T-cell (primary cell): Measurements from ENCODE around the gene ATP9B. TPM values are rescaled to one million over a fixed set of nuclear protein-coding genes. Genes with fewer than 3 reads are reported as not detected.
A peak's percentile ranks its signal among the peaks of the same experiment; 100 is the strongest.

Source experiments
- ATAC-seq, 4 experiments: fragments of 200-7000 bp in 3 of 4; fragments of 150-1000 bp in 1 of 4; cut with Tn5 transposase; replicated peaks in 1 of 4; 1 replicate in 3 of 4; 2 replicates in 1 of 4; pipeline ENCODE4 v1.10.0; 2021; ENCODE audit warnings: moderate library complexity in 3 of 4, mild to moderate bottlenecking in 2 of 4, moderate number of reproducible peaks in 1 of 4
- CTCF ChIA-PET, 2 donors: fragments of 300-600 bp; sonication (Branson Sonifier 250); formaldehyde crosslinking; loops; one replicate each; lab custom pipeline; 2022; ENCODE audit warnings: antibody characterized with exemption in 2 of 2; lab: Charles Lee
- POLR2A ChIA-PET, 2 donors: fragments of 300-600 bp; sonication (Branson Sonifier 250); formaldehyde crosslinking; loops; one replicate each; lab custom pipeline; 2022; ENCODE audit warnings: antibody characterized with exemption in 2 of 2; lab: Charles Lee
- DNase-seq, 35 experiments: peaks; one replicate each; pipeline versions ENCODE4 v3.0.0 to v3.0.0-alpha.2; 2013 to 2023
- H3K27ac ChIP-seq: one replicate; pipeline ENCODE4 v1.5.1; 2013; ENCODE audit warnings: low read length
- H3K27me3 ChIP-seq, 2 experiments: replicated peaks in 1 of 2; 1 replicate in 1 of 2; 2 replicates in 1 of 2; pipeline versions ENCODE4 v1.6.1 to v1.7.0; 2013; ENCODE audit warnings: low read length in 1 of 2, mixed read lengths in 1 of 2; ENCODE audit not compliant: control insufficient read depth in 2 of 2, insufficient read depth in 2 of 2; ENCODE audit errors: extremely low read depth in 1 of 2
- H3K36me3 ChIP-seq, 2 donors: 1 replicate in 1 of 2; 2 replicates in 1 of 2; pipeline versions ENCODE4 v1.6.1 to v1.7.0; 2013; ENCODE audit warnings: low read length in 1 of 2; ENCODE audit not compliant: control insufficient read depth in 2 of 2, insufficient read depth in 1 of 2; ENCODE audit errors: extremely low read depth in 1 of 2
- H3K4me1 ChIP-seq, 2 experiments: 1 replicate in 1 of 2; 2 replicates in 1 of 2; pipeline versions ENCODE4 v1.6.1 to v1.7.0; 2013; ENCODE audit warnings: low read length in 2 of 2, mixed read lengths in 1 of 2; ENCODE audit not compliant: insufficient read depth in 2 of 2, control insufficient read depth in 1 of 2; ENCODE audit errors: extremely low read depth in 1 of 2
- H3K4me3 ChIP-seq, 2 donors: 1 replicate in 1 of 2; 2 replicates in 1 of 2; pipeline versions ENCODE4 v1.5.1 to v1.7.0; 2013; ENCODE audit warnings: mild to moderate bottlenecking in 2 of 2, low read length in 1 of 2, moderate library complexity in 1 of 2; ENCODE audit not compliant: control insufficient read depth in 1 of 2; ENCODE audit errors: extremely low read depth in 1 of 2
- H3K9me3 ChIP-seq: 2 replicates; pipeline ENCODE4 v1.7.0; 2013
- H3K27ac Mint-ChIP-seq, 2 donors: one replicate each; pipeline ENCODE4 v1.8.0; 2020 to 2021; ENCODE audit warnings: mild to moderate bottlenecking in 2 of 2, mixed read lengths in 2 of 2
- H3K27me3 Mint-ChIP-seq, 2 donors: one replicate each; pipeline ENCODE4 v1.8.0; 2021 to 2022; ENCODE audit warnings: mixed read lengths in 2 of 2
- H3K36me3 Mint-ChIP-seq: one replicate; pipeline ENCODE4 v1.8.0; 2021; ENCODE audit warnings: mixed read lengths
- H3K4me1 Mint-ChIP-seq, 3 donors: one replicate each; pipeline ENCODE4 v1.8.0; 2020 to 2022; ENCODE audit warnings: mixed read lengths in 3 of 3, mild to moderate bottlenecking in 1 of 3
- H3K4me3 Mint-ChIP-seq, 3 donors: one replicate each; pipeline ENCODE4 v1.8.0; 2020 to 2022; ENCODE audit warnings: mild to moderate bottlenecking in 3 of 3, mixed read lengths in 3 of 3, moderate library complexity in 3 of 3
- H3K9me3 Mint-ChIP-seq, 3 donors: one replicate each; pipeline ENCODE4 v1.8.0; 2020 to 2022; ENCODE audit warnings: mixed read lengths in 3 of 3
- WGBS: methylation state at CpG from one replicate; pipeline ENCODE4 v1.1.5; 2013; ENCODE audit warnings: missing lambda C conversion rate; ENCODE audit not compliant: insufficient coverage; 5-methylcytosine and 5-hydroxymethylcytosine counted together
- total RNA-seq, 35 experiments: library from RNA in 6 of 35; stranded (reverse) in 6 of 35; fragments of 120-200 nt in 1 of 35; gene quantifications; one replicate each; pipeline versions ENCODE4 v1.2.1 to v1.2.4 and lab custom pipeline; 2013 to 2026

Gene ATP9B
- total RNA-seq, 5 donors from 2014 or later (not counting 1 experiment from before 2014, with no cell fraction given), result 54.1 to 95.2 (median 65.4) TPM

- ATAC-seq (no peak), DNase-seq (no peak)
- H3K36me3 ChIP-seq, result peaks cover 13 to 53% of the 10 kb centered on the region in 2 donors
- Mint-ChIP-seq H3K36me3 (peaks cover 34% of the 10 kb centered on the region), H3K9me3 (no peaks in the 10 kb centered on the region), H3K27ac (no peak overlapping the region), H3K4me1 (peaks cover 40 to 44% (median 42%) of the 10 kb centered on the region in 3 donors), H3K4me3 (no peak overlapping the region), H3K27me3 (no peaks in the 10 kb centered on the region)
- no peak overlapping the region for H3K27ac ChIP-seq
- H3K4me1 ChIP-seq, result peaks cover 0 to 15% of the 10 kb centered on the region in 2 experiments
- ChIA-PET POLR2A (no interaction called here), CTCF (no interaction called here)
- no peaks in the 10 kb centered on the region for H3K9me3 ChIP-seq
- 97% methylated on average over 15 of the region's 19 CpGs for WGBS
- H3K27me3 ChIP-seq, result no peaks in the 10 kb centered on the region
- H3K4me3 ChIP-seq, result no peak overlapping the region
These were observed 349.0 kb downstream of the ATP9B start for GRCh38 chr18:79418236-79418635.

DNA sequence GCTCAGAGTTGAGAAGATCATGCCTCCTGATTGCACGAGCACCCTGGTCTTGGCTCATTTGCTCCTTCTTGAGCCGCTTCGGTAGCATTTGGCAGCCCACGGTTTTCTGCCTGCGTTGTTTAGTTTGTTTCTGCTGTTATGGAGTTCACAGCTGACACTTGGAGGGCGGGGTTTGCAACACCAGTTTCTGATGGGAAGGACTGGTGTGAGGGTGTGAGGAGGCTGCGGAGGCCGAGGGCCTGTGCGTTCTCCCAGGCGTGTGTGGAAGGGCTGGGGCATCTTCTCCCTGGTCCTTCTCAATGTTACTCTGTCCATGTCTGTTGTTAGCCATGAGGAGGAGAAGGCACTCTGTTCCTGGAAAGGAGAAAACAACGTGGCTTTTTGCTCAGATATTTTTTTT is 349.4 kb downstream of the ATP9B start:
- peaks cover 15 to 49% of the 10 kb centered on the region in 2 donors for H3K36me3 ChIP-seq
- peaks cover 0 to 19% of the 10 kb centered on the region in 2 experiments for H3K4me1 ChIP-seq
- 92% methylated on average over 11 of the region's 11 CpGs for WGBS
- H3K27me3 Mint-ChIP-seq, result no peaks in the 10 kb centered on the region
- H3K9me3 Mint-ChIP-seq, result no peaks in the 10 kb centered on the region
- no peak for DNase-seq
- ChIA-PET CTCF (no interaction called here), POLR2A (no interaction called here)
- no peaks in the 10 kb centered on the region for H3K9me3 ChIP-seq
- no peak for ATAC-seq
- no peak overlapping the region for H3K4me3 ChIP-seq
- no peaks in the 10 kb centered on the region for H3K27me3 ChIP-seq
- peaks cover 30% of the 10 kb centered on the region for H3K36me3 Mint-ChIP-seq
- no peak overlapping the region for H3K27ac ChIP-seq
- H3K4me3 Mint-ChIP-seq, result no peak overlapping the region
- H3K4me1 Mint-ChIP-seq, result peaks cover 37 to 40% (median 38%) of the 10 kb centered on the region in 3 donors
- no peak overlapping the region for H3K27ac Mint-ChIP-seq

- no peak overlapping the region for H3K27ac Mint-ChIP-seq
- H3K4me1 ChIP-seq, result peaks cover 0 to 24% of the 10 kb centered on the region in 2 experiments
- H3K27ac ChIP-seq, result no peak overlapping the region
- peak overlapping the region in 1 of 3 donors; percentile 14 for H3K4me3 Mint-ChIP-seq
- no peaks in the 10 kb centered on the region for H3K27me3 Mint-ChIP-seq
- 94% methylated on average over 37 of the region's 48 CpGs for WGBS
- H3K36me3 ChIP-seq, result peaks cover 13 to 38% of the 10 kb centered on the region in 2 donors
- peaks cover 33 to 43% (median 35%) of the 10 kb centered on the region in 3 donors for H3K4me1 Mint-ChIP-seq
- H3K4me3 ChIP-seq, result no peak overlapping the region
- H3K36me3 Mint-ChIP-seq, result peaks cover 27% of the 10 kb centered on the region
- no peaks in the 10 kb centered on the region for H3K27me3 ChIP-seq
- ChIA-PET CTCF (interaction anchor here in 1 of 2 donors (0.5 kb wide), 1 partner anchor 62 kb away, joined by 9 read pairs; no protein-coding TSS in a partner anchor), POLR2A (no interaction called here)
- no peaks in the 10 kb centered on the region for H3K9me3 Mint-ChIP-seq
- H3K9me3 ChIP-seq, result no peaks in the 10 kb centered on the region
- DNase-seq, result no peak
- no peak for ATAC-seq
These were observed 351.0 kb downstream of the ATP9B start for GRCh38 chr18:79420033-79420745.

DNA sequence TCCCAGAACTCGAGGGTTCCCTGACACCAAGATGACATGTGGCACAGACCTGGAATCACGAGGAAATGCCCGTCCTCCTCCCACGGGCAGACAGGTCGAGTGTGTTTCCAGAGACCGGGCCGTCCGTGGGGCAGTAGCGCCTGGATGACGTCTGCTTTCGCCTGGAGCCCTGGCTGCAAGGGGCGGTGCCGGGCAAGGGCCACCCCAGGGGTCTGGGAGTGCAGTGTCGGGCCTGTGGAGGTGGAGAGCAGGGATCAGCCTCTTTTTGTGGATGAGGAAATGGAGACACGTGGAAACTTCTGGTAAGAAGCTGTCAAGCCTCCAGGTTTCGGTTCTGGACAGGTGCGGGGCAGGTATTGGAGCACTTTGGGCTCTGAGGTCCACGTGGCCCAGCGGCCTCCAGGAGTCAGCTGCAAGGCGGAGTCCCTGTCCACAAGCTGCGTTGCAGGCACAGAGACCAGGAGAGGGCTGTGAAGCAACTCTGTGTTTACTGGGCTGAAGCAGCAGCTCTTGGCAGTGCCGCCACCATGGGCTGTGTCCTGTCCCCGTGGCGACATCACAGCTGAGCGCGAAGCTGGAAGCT is 352.2 kb downstream of the ATP9B start:
- peaks cover 33 to 40% (median 36%) of the 10 kb centered on the region in 3 donors for H3K4me1 Mint-ChIP-seq
- Histone ChIP-seq H3K4me1 (peaks cover 0 to 21% of the 10 kb centered on the region in 2 experiments), H3K9me3 (no peaks in the 10 kb centered on the region), H3K27me3 (no peaks in the 10 kb centered on the region), H3K27ac (no peak overlapping the region), H3K4me3 (no peak overlapping the region), H3K36me3 (peaks cover 13 to 46% of the 10 kb centered on the region in 2 donors)
- H3K27me3 Mint-ChIP-seq, result no peaks in the 10 kb centered on the region
- H3K27ac Mint-ChIP-seq, result no peak overlapping the region
- H3K9me3 Mint-ChIP-seq, result no peaks in the 10 kb centered on the region
- WGBS, result 93% methylated on average over 20 of the region's 26 CpGs
- H3K36me3 Mint-ChIP-seq, result peaks cover 32% of the 10 kb centered on the region
- ATAC-seq (no peak), DNase-seq (no peak)
- CTCF ChIA-PET, result no interaction called here
- H3K4me3 Mint-ChIP-seq, result no peak overlapping the region
- POLR2A ChIA-PET, result no interaction called here

DNA sequence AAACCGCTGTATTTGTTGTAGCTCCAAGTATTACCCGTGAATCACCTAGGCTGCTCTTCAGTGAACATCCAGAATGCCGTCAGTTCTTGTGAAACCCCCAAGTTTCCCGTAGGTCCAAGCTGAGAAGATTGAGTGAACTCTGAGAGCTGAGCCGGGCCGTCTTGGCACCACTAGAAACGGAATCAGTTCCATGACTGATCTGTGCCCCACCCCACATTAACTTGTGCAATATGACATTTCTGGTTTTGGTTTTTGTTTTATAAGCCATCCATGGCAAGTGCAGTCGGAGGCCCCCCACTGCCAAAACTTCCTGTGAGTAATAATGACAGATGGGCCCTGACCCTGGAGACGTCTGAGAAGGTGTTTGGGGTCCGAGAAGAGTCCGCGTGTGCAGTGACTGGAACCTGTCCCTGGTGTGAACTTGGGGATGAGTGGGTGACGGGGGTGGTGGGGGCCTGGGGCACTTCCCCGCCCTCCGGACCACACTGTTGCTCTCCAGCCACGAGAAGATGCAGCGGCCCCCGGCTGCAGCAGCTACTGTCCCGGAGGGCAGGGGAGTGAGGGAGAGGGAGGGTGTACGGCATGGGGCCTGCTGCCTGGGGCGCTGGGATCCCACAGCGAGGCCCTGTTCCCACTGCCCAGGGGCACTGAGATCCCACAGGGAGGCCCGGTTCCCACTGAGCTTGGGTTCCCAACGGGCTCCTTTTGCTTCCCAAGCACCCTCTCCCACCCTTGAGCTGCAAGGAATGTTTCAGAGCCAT is 353.0 kb downstream of the ATP9B start:
- 91% methylated on average over 17 of the region's 24 CpGs for WGBS
- peaks cover 32 to 37% (median 33%) of the 10 kb centered on the region in 3 donors for H3K4me1 Mint-ChIP-seq
- Histone ChIP-seq H3K27ac (no peak overlapping the region), H3K4me3 (no peak overlapping the region), H3K27me3 (no peaks in the 10 kb centered on the region), H3K4me1 (peaks cover 0 to 24% of the 10 kb centered on the region in 2 experiments), H3K9me3 (no peaks in the 10 kb centered on the region), H3K36me3 (peaks cover 13 to 45% of the 10 kb centered on the region in 2 donors)
- H3K9me3 Mint-ChIP-seq, result no peaks in the 10 kb centered on the region
- DNase-seq, result no peak
- no peaks in the 10 kb centered on the region for H3K27me3 Mint-ChIP-seq
- no peak overlapping the region for H3K4me3 Mint-ChIP-seq
- ChIA-PET POLR2A (no interaction called here), CTCF (no interaction called here)
- peaks cover 32% of the 10 kb centered on the region for H3K36me3 Mint-ChIP-seq
- peak overlapping the region in 1 of 2 donors; percentile 58 for H3K27ac Mint-ChIP-seq
- ATAC-seq, result no peak

DNA sequence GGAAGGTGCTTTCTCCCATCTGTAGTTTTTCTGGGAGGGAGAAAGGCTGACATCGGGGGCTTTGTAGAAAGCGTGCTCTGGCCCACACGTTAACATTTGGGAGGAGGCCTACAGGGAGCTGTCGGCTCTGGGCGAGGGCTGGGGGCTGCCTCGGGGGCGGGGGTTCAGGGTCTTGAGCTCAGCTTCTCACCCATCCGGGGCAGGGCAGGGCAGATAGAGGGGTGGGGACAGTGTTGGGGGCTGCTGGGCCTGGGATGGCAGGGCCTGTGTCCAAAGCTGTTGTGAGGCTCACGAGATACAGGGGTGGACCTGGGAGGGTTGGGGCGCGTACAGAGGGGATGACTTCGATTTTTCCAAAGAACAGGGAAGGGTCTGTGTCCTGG is 353.6 kb downstream of the ATP9B start:
- H3K27ac Mint-ChIP-seq, result no peak overlapping the region

More for the DNA sequence above, 353.6 kb downstream of the ATP9B start:
- Mint-ChIP-seq H3K27me3 (no peaks in the 10 kb centered on the region), H3K36me3 (peaks cover 32% of the 10 kb centered on the region), H3K4me3 (no peak overlapping the region), H3K4me1 (peaks cover 32 to 37% (median 33%) of the 10 kb centered on the region in 3 donors), H3K9me3 (no peaks in the 10 kb centered on the region)
- CTCF ChIA-PET, result no interaction called here
- POLR2A ChIA-PET, result no interaction called here
- no peak overlapping the region for H3K4me3 ChIP-seq
- H3K9me3 ChIP-seq, result no peaks in the 10 kb centered on the region
- H3K27ac ChIP-seq, result no peak overlapping the region
- 97% methylated on average over 8 of the region's 12 CpGs for WGBS
- DNase-seq (no peak), ATAC-seq (no peak)
- H3K27me3 ChIP-seq, result no peaks in the 10 kb centered on the region
- H3K36me3 ChIP-seq, result peaks cover 13 to 45% of the 10 kb centered on the region in 2 donors
- peaks cover 0 to 24% of the 10 kb centered on the region in 2 experiments for H3K4me1 ChIP-seq
